MM.1S (cell line): ENCODE results near the gene PIEZO2.

ENCODE experiments used
- DNase-seq: peaks from one replicate; pipeline ENCODE4 v3.0.0-alpha.2; 2015
- H2AFZ ChIP-seq: fragments of 300-600 bp; sonication (generic); 2 replicates; pipeline ENCODE4 v1.6.0; 2016; ENCODE audit warnings: antibody characterized with exemption, low read length
- H3F3A ChIP-seq: fragments of 300-600 bp; sonication (generic); 2 replicates; pipeline ENCODE4 v1.6.1; 2016; ENCODE audit warnings: mild to moderate bottlenecking, antibody characterized with exemption, low read length, moderate library complexity, mixed read lengths; ENCODE audit not compliant: insufficient read depth
- H3K27ac ChIP-seq: fragments of 300-600 bp; sonication (generic); 2 replicates; pipeline ENCODE4 v1.5.1; 2016; ENCODE audit warnings: mild to moderate bottlenecking, low read length
- H3K27me3 ChIP-seq: fragments of 300-600 bp; sonication (generic); replicated peaks from 2 replicates; pipeline ENCODE4 v1.6.0; 2016; ENCODE audit warnings: low read length; ENCODE audit not compliant: insufficient read depth
- H3K36me3 ChIP-seq: fragments of 300-600 bp; sonication (generic); replicated peaks from 2 replicates; pipeline ENCODE4 v1.6.1; 2016; ENCODE audit warnings: mild to moderate bottlenecking, low read length, mixed read lengths; ENCODE audit not compliant: insufficient read depth
- H3K4me1 ChIP-seq: fragments of 300-600 bp; sonication (generic); 2 replicates; pipeline ENCODE4 v1.6.1; 2016; ENCODE audit warnings: low read length, mixed read lengths
- H3K4me2 ChIP-seq: fragments of 300-600 bp; sonication (generic); 2 replicates; pipeline ENCODE4 v1.6.0; 2016; ENCODE audit warnings: low read depth, low read length
- H3K4me3 ChIP-seq: fragments of 300-600 bp; sonication (generic); 2 replicates; pipeline ENCODE4 v1.5.1; 2016; ENCODE audit warnings: low read length, mixed read lengths
- H3K79me2 ChIP-seq: fragments of 300-600 bp; sonication (generic); 2 replicates; pipeline ENCODE4 v1.6.1; 2016; ENCODE audit warnings: mixed run types, low read length, mixed read lengths
- H3K9ac ChIP-seq: fragments of 300-600 bp; sonication (generic); 2 replicates; pipeline ENCODE4 v1.6.1; 2016; ENCODE audit warnings: low read length, mixed read lengths
- H3K9me2 ChIP-seq: fragments of 300-600 bp; sonication (generic); replicated peaks from 2 replicates; pipeline ENCODE4 v1.6.1; 2016; ENCODE audit warnings: mild to moderate bottlenecking, low read length, mixed read lengths; ENCODE audit not compliant: insufficient read depth
- H3K9me3 ChIP-seq: fragments of 300-600 bp; sonication (generic); replicated peaks from 2 replicates; pipeline ENCODE4 v1.6.1; 2016; ENCODE audit warnings: mild to moderate bottlenecking, low read length, mixed read lengths; ENCODE audit not compliant: insufficient read depth
- H4K20me1 ChIP-seq: fragments of 300-600 bp; sonication (generic); 2 replicates; pipeline ENCODE4 v1.6.1; 2016; ENCODE audit warnings: mild to moderate bottlenecking, low read length, moderate library complexity, mixed read lengths; ENCODE audit not compliant: insufficient read depth
- CTCF ChIP-seq: fragments of 300-600 bp; sonication (generic); IDR thresholded peaks from 2 replicates; pipeline ENCODE4 v1.5.1; 2016; ENCODE audit warnings: antibody characterized with exemption, low read length, mixed read lengths
- EZH2 ChIP-seq: fragments of 300-600 bp; sonication (generic); optimal IDR thresholded peaks from 2 replicates; pipeline ENCODE3; 2017; ENCODE audit warnings: low read depth, mild to moderate bottlenecking, antibody characterized with exemption, low read length, mixed read lengths
- EZH2phosphoT487 ChIP-seq: fragments of 300-600 bp; sonication (generic); IDR thresholded peaks from 2 replicates; pipeline ENCODE4 v1.6.1; 2018; ENCODE audit warnings: antibody characterized with exemption, low read length

The PIEZO2 gene

GRCh38 chr18:10705291-10705690 lies 444.1 kb downstream of the PIEZO2 start:
- H3K36me3 ChIP-seq: no peaks in the 10 kb centered on the region
- H3K4me2 ChIP-seq: no peak overlapping the region
- no peak for TF ChIP-seq EZH2phosphoT487
- no peak for TF ChIP-seq CTCF
- no peak for TF ChIP-seq EZH2
- no peak overlapping the region for H3K4me3 ChIP-seq
- H3K9me3 ChIP-seq: no peaks in the 10 kb centered on the region
- H3F3A ChIP-seq: no peaks in the 10 kb centered on the region
- no peak overlapping the region for H2AFZ ChIP-seq
- no peaks in the 10 kb centered on the region for H3K9me2 ChIP-seq
- H3K27ac ChIP-seq: no peak overlapping the region
- no peak for DNase-seq
- no peaks in the 10 kb centered on the region for H3K27me3 ChIP-seq
- H3K79me2 ChIP-seq: no peaks in the 10 kb centered on the region
- H4K20me1 ChIP-seq: no peaks in the 10 kb centered on the region
- no peaks in the 10 kb centered on the region for H3K4me1 ChIP-seq
- H3K9ac ChIP-seq: no peak overlapping the region

GRCh38 chr18:10702206-10702605 lies 447.2 kb downstream of the PIEZO2 start:
- Histone ChIP-seq H3K36me3 (no peaks in the 10 kb centered on the region), H3K27me3 (no peaks in the 10 kb centered on the region), H3F3A (no peaks in the 10 kb centered on the region), H3K9me2 (no peaks in the 10 kb centered on the region), H3K79me2 (no peaks in the 10 kb centered on the region), H4K20me1 (no peaks in the 10 kb centered on the region), H3K4me3 (no peak overlapping the region), H3K9me3 (no peaks in the 10 kb centered on the region), H3K9ac (no peak overlapping the region), H3K4me1 (no peaks in the 10 kb centered on the region), H3K27ac (no peak overlapping the region), H3K4me2 (no peak overlapping the region), H2AFZ (no peak overlapping the region)
- TF ChIP-seq EZH2phosphoT487 (no peak), EZH2 (no peak), CTCF (no peak)
- no peak for DNase-seq

GRCh38 chr18:10690366-10690765 lies 459.0 kb downstream of the PIEZO2 start:
- Histone ChIP-seq H3K9me3 (no peaks in the 10 kb centered on the region), H2AFZ (no peak overlapping the region), H3K4me3 (no peak overlapping the region), H3F3A (no peaks in the 10 kb centered on the region), H3K36me3 (no peaks in the 10 kb centered on the region), H3K27ac (no peak overlapping the region), H3K4me1 (no peaks in the 10 kb centered on the region), H4K20me1 (no peaks in the 10 kb centered on the region), H3K9me2 (no peaks in the 10 kb centered on the region), H3K27me3 (no peaks in the 10 kb centered on the region), H3K9ac (no peak overlapping the region), H3K79me2 (no peaks in the 10 kb centered on the region), H3K4me2 (no peak overlapping the region)
- no peak for DNase-seq
- no peak for TF ChIP-seq EZH2phosphoT487
- TF ChIP-seq EZH2: no peak
- TF ChIP-seq CTCF: no peak
